Measurements from ENCODE around the gene PKIB.
"Not testable (repeated sequence)": the region's sequence is repeated elsewhere in the genome, so short reads cannot be mapped to it uniquely, and the experiment has no call there.

Gene PKIB

DNA sequence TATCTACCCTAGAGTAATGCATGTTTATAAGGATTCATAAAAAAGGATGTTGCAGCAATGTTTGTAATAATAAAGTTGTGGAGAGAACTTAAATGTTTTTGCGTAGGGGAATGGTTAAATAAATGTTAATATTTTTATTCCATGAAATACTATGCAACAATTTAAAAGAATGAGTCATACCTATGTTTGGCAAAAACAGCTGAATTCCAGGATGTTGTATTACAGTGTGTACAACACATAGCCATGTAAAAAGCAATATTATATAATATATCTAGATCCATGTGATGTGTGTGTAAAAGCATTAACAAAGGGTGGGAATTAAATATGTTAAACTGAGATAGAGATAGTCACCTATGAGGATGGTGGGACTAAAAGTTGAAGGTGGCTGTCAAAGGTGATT lies 21.1 kb upstream of the PKIB start:
- Histone ChIP-seq H3K27me3 (ENCODE audit: low read depth, low read length) (no peaks in the 10 kb centered on the region), H3K9ac (ENCODE audit: low read length) (no peak overlapping the region), H3K4me3 (ENCODE audit: low read length) (no peak overlapping the region), H3K9me3 (ENCODE audit: insufficient read depth, low read length) (no peaks in the 10 kb centered on the region), H3K27ac (ENCODE audit: low read length) (no peak overlapping the region), H2AFZ (ENCODE audit: low read depth, low read length) (no peak overlapping the region), H4K20me1 (ENCODE audit: insufficient read depth, low read length) (no peaks in the 10 kb centered on the region), H3K79me2 (ENCODE audit: low read length) (no peaks in the 10 kb centered on the region), H3K4me1 (ENCODE audit: low read length) (no peaks in the 10 kb centered on the region), H3K36me3 (replicated peaks; ENCODE audit: low read depth, low read length) (no peaks in the 10 kb centered on the region), H3K4me2 (ENCODE audit: low read length) (no peak overlapping the region)
- TF ChIP-seq, protein P1, sequence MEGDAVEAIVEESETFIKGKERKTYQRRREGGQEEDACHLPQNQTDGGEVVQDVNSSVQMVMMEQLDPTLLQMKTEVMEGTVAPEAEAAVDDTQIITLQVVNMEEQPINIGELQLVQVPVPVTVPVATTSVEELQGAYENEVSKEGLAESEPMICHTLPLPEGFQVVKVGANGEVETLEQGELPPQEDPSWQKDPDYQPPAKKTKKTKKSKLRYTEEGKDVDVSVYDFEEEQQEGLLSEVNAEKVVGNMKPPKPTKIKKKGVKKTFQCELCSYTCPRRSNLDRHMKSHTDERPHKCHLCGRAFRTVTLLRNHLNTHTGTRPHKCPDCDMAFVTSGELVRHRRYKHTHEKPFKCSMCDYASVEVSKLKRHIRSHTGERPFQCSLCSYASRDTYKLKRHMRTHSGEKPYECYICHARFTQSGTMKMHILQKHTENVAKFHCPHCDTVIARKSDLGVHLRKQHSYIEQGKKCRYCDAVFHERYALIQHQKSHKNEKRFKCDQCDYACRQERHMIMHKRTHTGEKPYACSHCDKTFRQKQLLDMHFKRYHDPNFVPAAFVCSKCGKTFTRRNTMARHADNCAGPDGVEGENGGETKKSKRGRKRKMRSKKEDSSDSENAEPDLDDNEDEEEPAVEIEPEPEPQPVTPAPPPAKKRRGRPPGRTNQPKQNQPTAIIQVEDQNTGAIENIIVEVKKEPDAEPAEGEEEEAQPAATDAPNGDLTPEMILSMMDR (IDR thresholded peaks at IDR 0.05; ENCODE audit: low read depth, low read length) = no peak
- no peak for TF ChIP-seq EZH2phosphoT487 (IDR thresholded peaks at IDR 0.05; ENCODE audit: low read depth)

DNA sequence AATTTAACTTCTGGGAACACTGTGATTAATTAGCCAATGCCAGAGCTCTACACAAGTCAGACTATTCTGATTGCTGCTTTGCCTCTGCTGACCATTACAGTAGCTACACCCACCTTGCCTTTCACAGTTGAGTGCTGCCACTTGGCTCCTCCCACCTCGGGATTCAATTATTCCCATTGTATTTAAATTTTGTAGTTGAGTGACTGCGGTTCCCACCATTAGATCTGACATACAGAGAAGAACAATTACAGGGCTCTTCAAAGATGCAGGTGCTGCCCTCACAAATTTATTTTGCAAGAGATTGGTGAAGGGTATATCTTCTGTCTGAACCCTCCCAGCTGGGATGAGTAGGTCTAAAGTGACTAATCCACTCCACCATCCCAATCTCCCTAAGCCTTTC lies 11.9 kb upstream of the PKIB start:
- H3K27ac ChIP-seq (ENCODE audit: low read length); H3K36me3 ChIP-seq (replicated peaks; ENCODE audit: low read depth, low read length); H3K4me3 ChIP-seq (ENCODE audit: low read length); H3K79me2 ChIP-seq (ENCODE audit: low read length); H4K20me1 ChIP-seq (ENCODE audit: insufficient read depth, low read length); H3K4me2 ChIP-seq (ENCODE audit: low read length); H3K27me3 ChIP-seq (ENCODE audit: low read depth, low read length); H3K9ac ChIP-seq (ENCODE audit: low read length); H2AFZ ChIP-seq (ENCODE audit: low read depth, low read length); H3K4me1 ChIP-seq (ENCODE audit: low read length); H3K9me3 ChIP-seq (ENCODE audit: insufficient read depth, low read length): not testable (repeated sequence)

DNA sequence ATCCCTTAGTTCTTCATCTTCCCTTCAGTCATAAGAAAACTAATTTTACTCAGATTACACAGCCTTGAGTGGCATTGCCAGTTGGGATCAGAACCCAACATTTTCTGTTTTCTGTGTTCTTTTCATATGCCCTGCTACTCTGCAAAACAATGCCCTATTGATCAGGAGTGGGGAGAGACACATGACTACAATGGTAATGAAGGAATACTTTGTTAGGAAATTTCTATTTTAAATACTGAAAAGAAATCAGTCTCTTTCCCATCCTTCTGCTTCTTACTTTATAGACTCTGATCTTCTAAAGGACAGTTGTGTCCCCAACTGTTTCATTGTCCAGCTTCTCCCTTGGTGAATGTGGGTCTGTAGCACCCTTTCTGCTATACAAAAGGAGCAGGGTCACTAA lies 5.5 kb upstream of the PKIB start:
- TF ChIP-seq EZH2phosphoT487 (IDR thresholded peaks at IDR 0.05; ENCODE audit: low read depth) = no peak
- TF ChIP-seq, protein P1 (IDR thresholded peaks at IDR 0.05; ENCODE audit: low read depth, low read length) = no peak
- Histone ChIP-seq H3K4me2 (ENCODE audit: low read length) (no peak overlapping the region), H4K20me1 (ENCODE audit: insufficient read depth, low read length) (no peaks in the 10 kb centered on the region), H3K4me3 (ENCODE audit: low read length) (no peak overlapping the region), H3K27ac (ENCODE audit: low read length) (no peak overlapping the region), H3K36me3 (replicated peaks; ENCODE audit: low read depth, low read length) (no peaks in the 10 kb centered on the region), H3K9ac (ENCODE audit: low read length) (no peak overlapping the region), H3K79me2 (ENCODE audit: low read length) (no peaks in the 10 kb centered on the region), H3K9me3 (ENCODE audit: insufficient read depth, low read length) (no peaks in the 10 kb centered on the region), H3K4me1 (ENCODE audit: low read length) (no peaks in the 10 kb centered on the region), H3K27me3 (ENCODE audit: low read depth, low read length) (peaks cover under 1% of the 10 kb centered on the region; the same call in 1 of the 2 replicates), H2AFZ (ENCODE audit: low read depth, low read length) (no peak overlapping the region)

DNA sequence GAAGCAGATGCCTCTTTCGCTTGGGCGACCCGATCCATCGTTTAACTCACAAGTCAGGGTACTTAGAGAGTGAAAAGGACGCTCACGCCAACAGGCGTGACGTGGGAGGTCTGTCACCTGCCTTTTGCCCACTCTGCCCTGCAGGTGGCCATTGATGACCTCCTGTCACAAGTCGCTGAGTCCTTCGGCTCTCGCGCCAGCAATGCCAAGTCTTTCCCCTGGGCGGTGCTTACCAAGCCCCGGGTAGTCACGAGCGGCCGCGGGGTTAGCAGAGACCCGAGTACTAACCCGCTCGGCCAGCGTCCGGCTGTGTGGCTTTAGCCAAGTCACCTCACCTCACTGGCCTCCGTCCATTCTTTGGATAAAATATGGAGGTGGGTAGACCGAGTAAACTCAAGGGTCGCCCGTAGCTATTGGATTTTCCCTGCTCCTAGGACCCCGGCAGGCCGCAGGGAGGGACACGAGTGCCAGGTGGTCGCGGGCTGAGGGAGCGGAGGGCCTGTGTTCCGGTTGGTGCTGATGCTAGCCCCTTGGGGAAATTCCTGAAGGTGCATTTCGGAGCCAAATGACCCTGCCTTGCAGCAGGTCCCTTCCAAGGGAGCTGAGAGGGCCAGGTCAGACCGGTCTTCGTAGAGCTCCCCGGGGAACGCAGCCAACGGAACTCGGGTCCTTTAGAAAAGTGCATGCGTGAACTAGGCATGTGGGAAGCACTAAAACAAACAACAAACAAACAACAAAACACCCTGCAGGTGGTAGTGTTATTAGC lies 668 bp downstream of the PKIB start:
- H3K27ac ChIP-seq (ENCODE audit: low read length) = no peak overlapping the region
- no peaks in the 10 kb centered on the region for H3K36me3 ChIP-seq (replicated peaks; ENCODE audit: low read depth, low read length)
- H3K27me3 ChIP-seq (ENCODE audit: low read depth, low read length) = peaks cover 4% of the 10 kb centered on the region; the same call in 1 of the 2 replicates
- no peak overlapping the region for H2AFZ ChIP-seq (ENCODE audit: low read depth, low read length)
- no peaks in the 10 kb centered on the region for H3K9me3 ChIP-seq (ENCODE audit: insufficient read depth, low read length)
- peak overlapping the region; percentile 3; the same call in 1 of the 2 replicates for H3K9ac ChIP-seq (ENCODE audit: low read length)
- H3K79me2 ChIP-seq (ENCODE audit: low read length) = no peaks in the 10 kb centered on the region
- H3K4me1 ChIP-seq (ENCODE audit: low read length) = peaks cover 4% of the 10 kb centered on the region
- H3K4me2 ChIP-seq (ENCODE audit: low read length) = peak overlapping the region; percentile 98
- H3K4me3 ChIP-seq (ENCODE audit: low read length) = peak overlapping the region; percentile 82
- no peaks in the 10 kb centered on the region for H4K20me1 ChIP-seq (ENCODE audit: insufficient read depth, low read length)
- TF ChIP-seq, protein P1 (IDR thresholded peaks at IDR 0.05; ENCODE audit: low read depth, low read length) = no peak
- TF ChIP-seq EZH2phosphoT487 (IDR thresholded peaks at IDR 0.05; ENCODE audit: low read depth) = no peak
